Thymus (tissue), 11 donors: ENCODE data around the gene HDAC4. TPM values are rescaled to one million over a fixed set of nuclear protein-coding genes. Genes with fewer than 3 reads are reported as not detected.

ENCODE experiments used
- DNase-seq, 9 donors: peaks; one replicate each; pipeline ENCODE4 v3.0.0-alpha.2; 2013; ENCODE audit warnings: low spot score in 9 of 9, low read depth in 6 of 9, missing footprints in 1 of 9
- H3K27ac ChIP-seq, 2 donors: one replicate each; pipeline ENCODE4 v1.5.1; 2013; ENCODE audit warnings: control low read depth in 1 of 2, low read depth in 1 of 2, low read length in 1 of 2, mild to moderate bottlenecking in 1 of 2, moderate library complexity in 1 of 2
- H3K27me3 ChIP-seq, 2 donors: one replicate each; pipeline ENCODE4 v1.5.1; 2013; ENCODE audit warnings: low read length in 1 of 2; ENCODE audit not compliant: control insufficient read depth in 2 of 2, insufficient read depth in 1 of 2
- H3K36me3 ChIP-seq, 2 donors: one replicate each; pipeline ENCODE4 v1.5.1; 2013; ENCODE audit warnings: low read length in 1 of 2, mild to moderate bottlenecking in 1 of 2, moderate library complexity in 1 of 2; ENCODE audit not compliant: control insufficient read depth in 2 of 2, insufficient read depth in 2 of 2
- H3K4me1 ChIP-seq, 2 donors: one replicate each; pipeline ENCODE4 v1.5.1; 2013; ENCODE audit warnings: low read length in 2 of 2; ENCODE audit not compliant: control insufficient read depth in 2 of 2, insufficient read depth in 2 of 2
- H3K4me3 ChIP-seq, 2 donors: one replicate each; pipeline ENCODE4 v1.5.1; 2013; ENCODE audit warnings: low read length in 2 of 2, control low read depth in 1 of 2, mild to moderate bottlenecking in 1 of 2
- H3K9me3 ChIP-seq, 2 donors: one replicate each; pipeline ENCODE4 v1.5.1; 2013; ENCODE audit warnings: low read length in 1 of 2, mild to moderate bottlenecking in 1 of 2; ENCODE audit not compliant: control insufficient read depth in 2 of 2, insufficient read depth in 1 of 2
- WGBS: extraction: QIAGEN DNeasy Blood & Tissue Kit; methylation state at CpG from one replicate; pipeline ENCODE4 v1.1.7; 2013; 5-methylcytosine and 5-hydroxymethylcytosine counted together
- polyA plus RNA-seq: library from polyadenylated mRNA; stranded (reverse); fragments of 200-250 nt; gene quantifications from one replicate; pipeline ENCODE4 v1.2.3, GENCODE V29; 2013
- total RNA-seq: library from RNA; stranded (reverse); fragments of 120-200 nt; gene quantifications from one replicate; pipeline ENCODE4 v1.2.4, GENCODE V29; 2013
- donor health status: healthy.

HDAC4 gene
- total and polyA plus RNA-seq, 2 donors: 7.8 to 17.9 TPM

DNA sequence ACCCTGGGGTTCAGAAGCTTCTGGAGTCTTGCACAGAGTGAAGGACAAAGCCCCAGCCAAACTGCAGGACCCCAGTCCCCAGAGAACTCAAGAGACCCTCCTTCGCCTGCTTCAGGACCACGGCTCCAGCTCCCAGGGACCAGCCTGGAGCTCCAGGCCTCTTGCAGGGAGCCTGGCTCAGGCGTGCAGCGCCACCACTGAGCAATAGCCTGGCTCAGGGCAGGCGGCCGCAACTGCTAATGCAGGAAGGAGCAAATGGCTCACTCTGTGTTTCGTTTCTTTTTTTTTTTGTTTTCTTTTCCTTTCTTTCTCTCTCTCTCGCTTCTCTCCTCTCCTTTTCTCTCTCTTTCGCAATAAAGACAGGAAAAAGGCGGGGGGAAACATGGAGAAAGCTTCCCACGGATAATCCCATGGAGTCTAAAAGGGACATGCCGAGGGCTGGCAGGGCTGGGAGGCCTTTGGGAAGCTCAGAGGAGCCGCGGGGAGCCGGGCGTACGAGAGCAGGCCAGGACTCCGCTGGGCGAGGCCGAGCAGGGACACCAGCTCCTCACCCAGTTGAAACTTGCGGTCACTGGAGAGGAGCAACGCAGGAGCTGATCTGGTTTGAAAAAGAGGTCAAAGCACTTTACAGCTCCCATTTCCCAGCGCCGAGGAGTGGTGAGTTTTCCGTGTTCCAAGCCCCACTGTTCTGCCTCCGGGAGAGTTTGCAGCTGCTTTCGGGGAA is 308.1 kb downstream of the HDAC4 start:
- H3K36me3 ChIP-seq: peaks cover 46 to 78% of the 10 kb centered on the region in 2 donors
- 97% methylated on average over 27 of the region's 27 CpGs for WGBS
- no peaks in the 10 kb centered on the region for H3K27me3 ChIP-seq
- H3K4me3 ChIP-seq: no peak overlapping the region
- no peak for DNase-seq
- no peaks in the 10 kb centered on the region for H3K4me1 ChIP-seq
- H3K27ac ChIP-seq: no peak overlapping the region
- H3K9me3 ChIP-seq: peaks cover 0 to 4% of the 10 kb centered on the region in 2 donors

DNA sequence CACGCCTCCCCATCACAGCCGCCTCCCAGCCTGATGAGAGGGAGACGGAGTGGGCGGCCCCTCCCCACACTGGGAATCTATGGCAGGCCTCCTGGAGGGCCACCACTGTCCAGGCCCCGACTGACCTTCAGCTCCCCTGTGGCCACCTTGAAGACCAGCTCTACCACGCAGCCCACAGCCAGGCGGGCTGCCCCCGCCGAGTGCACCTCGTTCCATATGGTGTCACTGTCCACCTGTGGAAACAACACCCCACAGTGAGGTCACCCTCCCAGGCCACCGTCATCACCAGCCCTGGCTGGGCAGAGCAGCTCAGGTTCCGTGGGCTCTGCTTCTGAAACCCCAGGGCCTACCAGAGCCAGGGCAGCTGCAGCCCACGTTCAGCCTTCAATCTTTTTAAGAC is 310.9 kb downstream of the HDAC4 start:
- peaks cover 49 to 66% of the 10 kb centered on the region in 2 donors for H3K36me3 ChIP-seq
- WGBS: 97% methylated on average over 13 of the region's 13 CpGs

DNA sequence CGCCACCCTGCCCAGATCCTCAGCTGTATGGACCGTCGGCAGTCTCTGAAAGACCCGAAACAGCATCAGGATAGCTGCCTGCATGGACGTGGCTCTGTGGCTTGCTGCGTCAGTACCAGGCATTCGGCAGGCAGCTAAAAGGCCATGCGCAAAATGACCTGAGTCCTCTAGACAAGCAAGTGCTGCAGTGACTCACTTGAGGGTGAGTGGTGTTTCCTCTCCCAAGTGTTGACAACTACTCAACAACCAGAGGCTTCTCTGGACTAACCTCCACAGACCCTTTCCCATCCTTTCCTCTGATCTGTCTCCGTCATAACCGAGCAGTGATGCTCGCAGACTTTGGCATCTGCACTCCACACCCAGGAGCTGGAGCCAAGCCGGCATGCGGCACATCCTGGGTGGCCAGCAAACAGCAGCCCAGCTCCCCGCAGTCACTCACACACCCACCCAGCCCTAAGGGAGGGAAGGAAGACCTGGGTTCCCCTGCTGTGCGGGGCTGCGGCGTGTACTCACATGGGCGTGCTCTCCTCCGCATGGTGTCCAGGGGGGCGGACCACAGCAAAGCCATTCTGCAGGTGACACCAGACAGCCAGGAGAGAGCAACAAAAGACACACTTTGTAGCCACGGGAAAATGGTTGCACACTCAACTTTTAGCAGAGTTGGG is 313.6 kb downstream of the HDAC4 start:
- 97% methylated on average over 21 of the region's 21 CpGs for WGBS
- H3K27me3 ChIP-seq: no peaks in the 10 kb centered on the region
- H3K4me3 ChIP-seq: no peak overlapping the region
- H3K36me3 ChIP-seq: peaks cover 54 to 70% of the 10 kb centered on the region in 2 donors
- H3K27ac ChIP-seq: no peak overlapping the region
- DNase-seq: no peak
- H3K4me1 ChIP-seq: peaks cover 0 to 2% of the 10 kb centered on the region in 2 donors
- no peaks in the 10 kb centered on the region for H3K9me3 ChIP-seq

More for the DNA sequence above, 310.9 kb downstream of the HDAC4 start:
- Histone ChIP-seq H3K27ac (no peak overlapping the region), H3K4me1 (peaks cover 0 to 2% of the 10 kb centered on the region in 2 donors), H3K4me3 (no peak overlapping the region), H3K9me3 (no peaks in the 10 kb centered on the region), H3K27me3 (no peaks in the 10 kb centered on the region)
- DNase-seq: no peak

DNA sequence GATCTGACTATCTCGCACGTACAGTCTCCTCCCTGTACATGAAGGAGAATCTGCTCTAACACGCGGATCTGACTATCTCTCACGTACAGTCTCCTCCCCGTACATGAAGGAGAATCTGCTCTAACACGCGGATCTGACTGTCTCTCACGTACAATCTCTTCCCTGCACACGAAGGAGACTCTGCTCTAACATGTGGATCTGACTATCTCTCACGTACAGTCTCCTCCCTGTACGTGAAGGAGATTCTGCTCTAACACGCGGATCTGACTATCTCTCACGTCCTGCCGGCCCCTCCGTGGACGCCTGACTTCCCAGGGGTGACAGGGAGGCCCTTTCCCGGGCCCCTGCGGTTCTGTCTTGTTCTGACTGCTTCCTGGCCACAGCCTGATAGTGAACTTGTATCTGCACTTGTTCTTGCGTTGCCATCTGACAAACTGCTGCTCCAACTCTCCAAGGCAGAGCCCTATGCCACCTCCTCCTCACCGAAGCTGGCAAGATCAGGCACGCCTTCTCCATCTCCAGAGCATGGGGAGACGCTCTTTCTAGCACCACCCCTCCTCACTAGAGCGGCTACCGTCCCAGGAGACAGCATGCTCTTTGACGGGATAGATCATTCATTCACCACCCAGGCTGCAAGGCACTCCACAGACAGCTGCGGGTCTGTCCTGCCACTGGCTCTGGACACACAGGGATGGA is 314.3 kb downstream of the HDAC4 start:
- no peaks in the 10 kb centered on the region for H3K27me3 ChIP-seq
- no peak overlapping the region for H3K4me3 ChIP-seq
- peaks cover 0 to 2% of the 10 kb centered on the region in 2 donors for H3K4me1 ChIP-seq
- peaks cover 60 to 75% of the 10 kb centered on the region in 2 donors for H3K36me3 ChIP-seq
- 97% methylated on average over 28 of the region's 28 CpGs for WGBS
- DNase-seq: no peak
- no peaks in the 10 kb centered on the region for H3K9me3 ChIP-seq
- H3K27ac ChIP-seq: no peak overlapping the region

DNA sequence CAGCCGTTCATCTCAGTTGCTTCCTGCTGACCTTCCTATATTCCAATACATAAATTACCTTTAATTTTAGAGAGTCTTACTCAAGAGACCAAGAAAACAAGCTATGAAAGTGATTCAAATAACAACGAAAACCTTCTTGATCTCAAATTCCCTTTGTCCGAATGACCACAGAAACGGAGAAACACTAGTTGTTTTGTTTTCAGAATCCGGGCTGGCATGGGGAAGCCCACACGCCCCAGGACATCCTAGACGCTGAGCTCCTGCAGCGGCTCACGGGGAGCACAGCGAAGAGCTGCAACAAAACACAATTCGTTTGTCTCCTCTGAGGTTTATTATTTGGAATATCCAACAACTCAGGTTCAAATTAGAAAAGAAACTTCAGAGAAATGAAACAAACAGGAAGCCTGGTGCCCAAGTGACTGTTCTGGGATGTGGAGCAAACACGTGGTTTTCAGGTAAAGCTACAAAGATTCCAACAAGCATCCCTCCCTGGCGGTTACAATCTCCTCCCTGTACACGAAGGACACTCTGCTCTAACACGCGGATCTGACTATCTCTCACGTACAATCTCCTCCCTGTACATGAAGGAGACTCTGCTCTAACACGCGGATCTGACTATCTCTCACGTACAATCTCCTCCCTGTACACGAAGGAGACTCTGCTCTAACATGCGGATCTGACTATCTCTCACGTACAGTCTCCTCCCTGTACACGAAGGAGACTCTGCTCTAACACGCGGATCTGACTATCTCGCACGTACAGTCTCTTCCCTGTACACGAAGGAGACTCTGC is 315.4 kb downstream of the HDAC4 start:
- no peak for DNase-seq
- no peak overlapping the region for H3K27ac ChIP-seq
- WGBS: 97% methylated on average over 29 of the region's 29 CpGs
- H3K27me3 ChIP-seq: no peaks in the 10 kb centered on the region
- peaks cover 60 to 75% of the 10 kb centered on the region in 2 donors for H3K36me3 ChIP-seq
- H3K4me3 ChIP-seq: no peak overlapping the region
- H3K4me1 ChIP-seq: peaks cover 0 to 2% of the 10 kb centered on the region in 2 donors
- H3K9me3 ChIP-seq: no peaks in the 10 kb centered on the region

DNA sequence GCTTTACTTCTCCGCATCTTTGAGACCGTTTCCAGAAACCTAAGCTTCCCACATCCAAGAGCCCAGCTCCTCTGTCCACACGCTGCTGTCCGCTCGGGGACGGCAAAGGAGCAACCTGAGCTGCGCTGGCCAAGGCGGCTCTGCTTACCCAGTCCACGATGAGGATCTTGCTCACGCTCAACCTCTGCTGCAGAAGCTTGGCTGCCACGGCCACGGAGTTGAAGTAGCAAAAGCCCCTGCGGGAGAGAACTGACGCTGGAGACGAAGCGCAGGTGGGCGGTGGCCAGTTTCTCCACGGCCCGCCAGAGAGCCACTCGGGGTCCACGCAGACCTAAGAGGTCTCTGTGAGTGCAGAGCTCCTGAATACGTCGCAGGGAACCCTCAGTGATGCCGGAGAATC is 316.8 kb downstream of the HDAC4 start:
- H3K27me3 ChIP-seq: no peaks in the 10 kb centered on the region
- H3K4me1 ChIP-seq: peaks cover 0 to 2% of the 10 kb centered on the region in 2 donors
- DNase-seq: no peak
- peaks cover 66 to 79% of the 10 kb centered on the region in 2 donors for H3K36me3 ChIP-seq
- no peak overlapping the region for H3K27ac ChIP-seq
- H3K4me3 ChIP-seq: no peak overlapping the region
- WGBS: 98% methylated on average over 24 of the region's 24 CpGs
- no peaks in the 10 kb centered on the region for H3K9me3 ChIP-seq

DNA sequence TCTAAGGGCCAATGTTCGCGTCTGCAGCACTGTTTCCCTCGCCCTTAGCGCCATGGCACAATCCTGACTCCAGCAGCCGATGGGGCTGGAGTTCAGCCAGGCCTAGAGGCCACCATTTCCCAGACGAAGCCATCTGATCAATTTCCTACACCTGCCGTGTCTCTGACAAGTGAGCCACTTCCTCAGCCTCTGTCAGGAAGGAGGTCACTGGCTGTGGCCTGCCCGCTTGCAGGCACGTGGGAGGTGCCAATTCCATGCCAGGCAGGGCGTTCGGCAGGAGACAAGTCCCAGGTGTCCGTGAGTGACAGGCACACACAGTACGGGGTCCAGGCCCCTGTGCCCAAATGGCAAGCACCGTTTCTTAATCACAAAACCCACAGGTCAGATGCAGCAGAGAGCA is 318.4 kb downstream of the HDAC4 start:
- WGBS: 92% methylated on average over 14 of the region's 14 CpGs
- H3K36me3 ChIP-seq: peaks cover 70 to 78% of the 10 kb centered on the region in 2 donors
- H3K4me1 ChIP-seq: peaks cover 0 to 2% of the 10 kb centered on the region in 2 donors
- H3K4me3 ChIP-seq: no peak overlapping the region
- no peaks in the 10 kb centered on the region for H3K9me3 ChIP-seq
- DNase-seq: no peak
- no peak overlapping the region for H3K27ac ChIP-seq
- no peaks in the 10 kb centered on the region for H3K27me3 ChIP-seq

DNA sequence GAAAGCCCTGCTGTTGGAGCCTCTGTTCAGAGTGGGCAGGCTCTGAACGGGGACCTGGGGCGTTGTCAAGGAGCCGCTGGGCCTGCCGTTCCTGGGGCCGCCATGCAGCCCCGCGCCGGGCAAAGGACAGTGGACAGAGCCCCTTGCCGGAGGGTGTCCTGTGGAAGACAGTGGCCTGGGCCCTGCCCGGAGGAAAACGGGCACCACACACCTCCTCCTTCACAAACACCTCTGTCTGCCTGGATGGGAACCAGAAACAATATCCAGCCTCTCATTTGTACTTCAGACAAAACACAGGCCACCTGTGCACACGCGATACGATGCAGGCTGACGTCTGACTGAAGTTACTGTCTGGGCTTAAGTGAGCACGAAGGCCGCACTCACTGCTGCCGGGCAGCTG is 319.2 kb downstream of the HDAC4 start:
- no peak for DNase-seq
- Histone ChIP-seq H3K36me3 (peaks cover 75 to 78% of the 10 kb centered on the region in 2 donors), H3K4me1 (peaks cover 0 to 2% of the 10 kb centered on the region in 2 donors), H3K27ac (no peak overlapping the region), H3K4me3 (no peak overlapping the region), H3K9me3 (no peaks in the 10 kb centered on the region), H3K27me3 (no peaks in the 10 kb centered on the region)
- whole genome bisulfite sequencing: 92% methylated on average over 18 of the region's 18 CpGs
